ENCODE data around the gene COMT. TPM values are rescaled to one million over a fixed set of nuclear protein-coding genes. Genes with fewer than 3 reads are reported as not detected.
A peak's percentile ranks its signal among the peaks of the same experiment; 100 is the strongest.

Gene COMT
- polyA plus RNA-seq (2011; rRNA removed) (79.4 and 105 TPM in 2 replicates), polyA minus RNA-seq (2011; rRNA and poly(A)+ RNA removed) (29.9 and 32.0 TPM in 2 replicates)

GRCh38 chr22:19941365-19942082 lies at the start of gene COMT, which contains the start of gene TXNRD2:
TSS of gene COMT (plus strand) at chr22:19941772. CDS start at chr22:19962527, 20,755 bp downstream.
TSS of gene TXNRD2 (minus strand) at chr22:19941818. CDS start at chr22:19941803, 15 bp downstream.
- DNase-seq (ENCODE audit: low read depth, low spot score): no peak
- H3K4me3 ChIP-seq (ENCODE audit: low read depth, low read length): peak within 1 kb of the TSS; percentile 82
- POLR2A ChIA-PET: interaction anchor here (0.7 to 0.9 kb wide), 2 partner anchors 12 to 211 kb away, joined by 3 to 5 read pairs; no protein-coding TSS in a partner anchor
- no peaks in the 10 kb centered on the region; the same call in 1 of the 2 replicates for H3K9me3 ChIP-seq (ENCODE audit: control insufficient read depth, insufficient read depth, low read length)
- H3K27ac ChIP-seq (ENCODE audit: low read depth, low read length): peak within 1 kb of the TSS; percentile 99
- H3K27me3 ChIP-seq (ENCODE audit: control insufficient read depth, insufficient read depth, low read length): no peaks in the 10 kb centered on the region
- TF ChIP-seq CTCF (IDR thresholded peaks at IDR 0.05; ENCODE audit: low read depth, low read length): no peak
- CTCF ChIA-PET: interaction anchor here (0.6 kb wide), 1 partner anchor 17 kb away, joined by 3 read pairs; no protein-coding TSS in a partner anchor

- Histone ChIP-seq H3K9me3 (ENCODE audit: control insufficient read depth, insufficient read depth, low read length) (no peaks in the 10 kb centered on the region), H3K4me3 (ENCODE audit: low read depth, low read length) (no peak overlapping the region), H3K27me3 (ENCODE audit: control insufficient read depth, insufficient read depth, low read length) (no peaks in the 10 kb centered on the region), H3K27ac (ENCODE audit: low read depth, low read length) (peak overlapping the region; percentile 88)
- DNase-seq (ENCODE audit: low read depth, low spot score): no peak
- TF ChIP-seq CTCF (IDR thresholded peaks at IDR 0.05; ENCODE audit: low read depth, low read length): no peak
- POLR2A ChIA-PET: interaction anchor here (1.1 to 1.5 kb wide), 3 partner anchors 11 to 27 kb away, joined by 4 to 10 read pairs (median 5); no protein-coding TSS in a partner anchor
- CTCF ChIA-PET: interaction anchor here (0.7 to 2.0 kb wide), 3 partner anchors 18 to 162 kb away, joined by 3 to 8 read pairs (median 3); no protein-coding TSS in a partner anchor
These were observed 49.2 kb upstream of the COMT start for GRCh38 chr22:19892257-19892879.

- Histone ChIP-seq H3K27ac (ENCODE audit: low read depth, low read length) (peak overlapping the region; percentile 88), H3K9me3 (ENCODE audit: control insufficient read depth, insufficient read depth, low read length) (no peaks in the 10 kb centered on the region), H3K27me3 (ENCODE audit: control insufficient read depth, insufficient read depth, low read length) (no peaks in the 10 kb centered on the region), H3K4me3 (ENCODE audit: low read depth, low read length) (no peak overlapping the region)
- ChIA-PET CTCF (interaction anchor here (2.0 kb wide), 1 partner anchor 162 kb away, joined by 8 read pairs; no protein-coding TSS in a partner anchor), POLR2A (interaction anchor here (1.4 to 1.5 kb wide), 2 partner anchors 12 to 28 kb away, joined by 4 to 10 read pairs; no protein-coding TSS in a partner anchor)
- no peak for TF ChIP-seq CTCF (IDR thresholded peaks at IDR 0.05; ENCODE audit: low read depth, low read length)
- no peak for DNase-seq (ENCODE audit: low read depth, low spot score)
These were observed 48.6 kb upstream of the COMT start for GRCh38 chr22:19892925-19893324.

GRCh38 chr22:19893363-19893762 lies 48.2 kb upstream of the COMT start:
- POLR2A ChIA-PET: interaction anchor here (1.5 kb wide), 1 partner anchor 28 kb away, joined by 4 read pairs; no protein-coding TSS in a partner anchor
- H3K4me3 ChIP-seq (ENCODE audit: low read depth, low read length): no peak overlapping the region
- H3K27me3 ChIP-seq (ENCODE audit: control insufficient read depth, insufficient read depth, low read length): no peaks in the 10 kb centered on the region
- H3K9me3 ChIP-seq (ENCODE audit: control insufficient read depth, insufficient read depth, low read length): no peaks in the 10 kb centered on the region
- no peak for TF ChIP-seq CTCF (IDR thresholded peaks at IDR 0.05; ENCODE audit: low read depth, low read length)
- H3K27ac ChIP-seq (ENCODE audit: low read depth, low read length): no peak overlapping the region
- no peak for DNase-seq (ENCODE audit: low read depth, low spot score)
- CTCF ChIA-PET: interaction anchor here (2.0 kb wide), 1 partner anchor 163 kb away, joined by 8 read pairs; no protein-coding TSS in a partner anchor
